ENCODE results near the gene GTF3C1. TPM values are rescaled to one million over a fixed set of nuclear protein-coding genes. Genes with fewer than 3 reads are reported as not detected.

The GTF3C1 gene
- total RNA-seq, 1 experiment from 2014 or later, result 97.5 TPM

DNA sequence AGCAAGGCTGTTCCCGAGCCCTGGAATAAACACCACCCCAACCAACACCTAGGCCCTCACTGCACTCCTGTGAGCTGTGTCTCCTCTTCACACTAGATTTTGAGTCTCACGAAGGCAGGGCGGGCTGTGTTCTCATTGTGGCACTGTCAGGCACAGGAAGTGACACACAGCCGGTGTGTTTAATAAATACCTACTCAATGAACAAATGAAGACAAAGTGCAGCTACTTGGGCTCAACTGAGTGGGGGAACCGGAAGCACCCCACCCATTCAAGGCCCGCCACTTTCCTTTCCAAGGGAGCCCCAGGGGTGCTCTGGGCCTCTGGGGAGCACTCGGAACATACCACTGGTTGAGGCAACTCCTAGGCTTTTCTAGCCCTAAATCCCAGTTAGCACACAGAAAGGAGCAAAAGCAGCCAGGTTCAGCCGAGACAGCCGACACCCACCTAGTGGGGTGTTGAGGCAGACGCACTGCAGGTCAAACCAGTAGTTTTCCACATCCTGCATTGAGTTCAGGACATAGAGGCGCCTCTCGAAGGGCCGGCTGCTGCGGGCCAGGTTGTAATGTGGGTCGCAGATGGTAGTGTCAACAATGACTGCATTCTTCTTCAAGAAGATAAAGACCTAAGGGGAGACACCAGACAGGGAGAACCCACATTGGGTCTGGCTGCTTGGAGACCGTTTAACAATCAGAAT lies 57.7 kb downstream of the GTF3C1 start:
- ChIA-PET CTCF (no interaction called here), POLR2A (ENCODE audit: unreplicated experiment) (no interaction called here)
- Histone ChIP-seq H3K4me3 (ENCODE audit: low read length) (no peak overlapping the region), H3K27me3 (ENCODE audit: low read length) (no peaks in the 10 kb centered on the region), H4K20me1 (ENCODE audit: low read length) (no peaks in the 10 kb centered on the region), H2AFZ (ENCODE audit: low read length) (no peak overlapping the region), H3K79me2 (ENCODE audit: low read length) (no peaks in the 10 kb centered on the region), H3K9me2 (replicated peaks; ENCODE audit: low read length) (no peaks in the 10 kb centered on the region), H3K36me3 (ENCODE audit: low read depth, low read length) (peaks cover 12% of the 10 kb centered on the region), H3K9ac (ENCODE audit: low read length) (no peak overlapping the region), H3K4me2 (ENCODE audit: low read length) (no peak overlapping the region), H3F3A (ENCODE audit: low read length, unreplicated experiment) (no peaks in the 10 kb centered on the region), H3K27ac (ENCODE audit: low read length) (no peak overlapping the region), H3K4me1 (ENCODE audit: insufficient read depth, low read length) (peaks cover 4% of the 10 kb centered on the region; the same call in 1 of the 2 replicates), H3K9me3 (ENCODE audit: low read length) (no peaks in the 10 kb centered on the region)
- no TSS peak for BruUV-seq (replicated peaks)
- DNase-seq (peak; percentile 9), ATAC-seq (no peak; the same call in 1 of the 2 replicates)
- intact Hi-C loops (cut with micrococcal nuclease), result no loop called here
- TF ChIP-seq EZH2phosphoT487 (IDR thresholded peaks at IDR 0.05; ENCODE audit: borderline replicate concordance, low read length) (no peak), EZH2 (IDR thresholded peaks at IDR 0.05; ENCODE audit: low read length, unreplicated experiment) (no peak)
- TF ChIP-seq, protein P1, sequence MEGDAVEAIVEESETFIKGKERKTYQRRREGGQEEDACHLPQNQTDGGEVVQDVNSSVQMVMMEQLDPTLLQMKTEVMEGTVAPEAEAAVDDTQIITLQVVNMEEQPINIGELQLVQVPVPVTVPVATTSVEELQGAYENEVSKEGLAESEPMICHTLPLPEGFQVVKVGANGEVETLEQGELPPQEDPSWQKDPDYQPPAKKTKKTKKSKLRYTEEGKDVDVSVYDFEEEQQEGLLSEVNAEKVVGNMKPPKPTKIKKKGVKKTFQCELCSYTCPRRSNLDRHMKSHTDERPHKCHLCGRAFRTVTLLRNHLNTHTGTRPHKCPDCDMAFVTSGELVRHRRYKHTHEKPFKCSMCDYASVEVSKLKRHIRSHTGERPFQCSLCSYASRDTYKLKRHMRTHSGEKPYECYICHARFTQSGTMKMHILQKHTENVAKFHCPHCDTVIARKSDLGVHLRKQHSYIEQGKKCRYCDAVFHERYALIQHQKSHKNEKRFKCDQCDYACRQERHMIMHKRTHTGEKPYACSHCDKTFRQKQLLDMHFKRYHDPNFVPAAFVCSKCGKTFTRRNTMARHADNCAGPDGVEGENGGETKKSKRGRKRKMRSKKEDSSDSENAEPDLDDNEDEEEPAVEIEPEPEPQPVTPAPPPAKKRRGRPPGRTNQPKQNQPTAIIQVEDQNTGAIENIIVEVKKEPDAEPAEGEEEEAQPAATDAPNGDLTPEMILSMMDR (conservative IDR thresholded peaks at IDR 0.05; ENCODE audit: low read depth, low read length), result no peak

DNA sequence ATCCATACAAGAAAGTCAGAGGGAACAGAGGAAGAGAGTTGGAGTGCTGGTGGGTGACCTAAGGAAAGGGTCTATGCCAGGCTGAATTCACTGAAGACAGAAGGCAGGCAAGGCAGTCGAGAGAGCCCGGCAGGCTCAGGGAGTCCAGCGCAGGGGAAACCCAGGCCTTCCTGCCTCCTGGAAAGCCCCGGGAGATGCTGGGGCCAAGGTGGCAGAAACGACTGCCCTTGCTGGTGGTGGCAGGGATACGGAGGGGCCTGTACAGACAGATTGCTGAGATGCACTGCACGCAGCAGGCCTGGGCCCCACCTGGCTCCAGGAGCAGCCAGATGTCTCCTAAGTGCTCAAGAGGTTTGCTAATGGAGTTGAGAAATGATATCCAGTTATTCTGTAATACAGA lies 59.8 kb downstream of the GTF3C1 start:
- H3K9ac ChIP-seq (ENCODE audit: low read length), result no peak overlapping the region
- H3K9me3 ChIP-seq (ENCODE audit: low read length), result no peaks in the 10 kb centered on the region
- BruUV-seq (replicated peaks), result no TSS peak
- H3K36me3 ChIP-seq (ENCODE audit: low read depth, low read length), result peaks cover 12% of the 10 kb centered on the region
- no peak for DNase-seq
- no peaks in the 10 kb centered on the region for H3K27me3 ChIP-seq (ENCODE audit: low read length)
- POLR2A ChIA-PET (ENCODE audit: unreplicated experiment), result no interaction called here
- no peak overlapping the region for H2AFZ ChIP-seq (ENCODE audit: low read length)
- H3K9me2 ChIP-seq (replicated peaks; ENCODE audit: low read length), result no peaks in the 10 kb centered on the region
- intact Hi-C loops (cut with micrococcal nuclease), result no loop called here
- H3F3A ChIP-seq (ENCODE audit: low read length, unreplicated experiment), result no peaks in the 10 kb centered on the region
- no peak for TF ChIP-seq EZH2phosphoT487 (IDR thresholded peaks at IDR 0.05; ENCODE audit: borderline replicate concordance, low read length)
- TF ChIP-seq, protein P1 (conservative IDR thresholded peaks at IDR 0.05; ENCODE audit: low read depth, low read length), result no peak
- TF ChIP-seq EZH2 (IDR thresholded peaks at IDR 0.05; ENCODE audit: low read length, unreplicated experiment), result no peak
- peaks cover 4% of the 10 kb centered on the region; the same call in 1 of the 2 replicates for H3K4me1 ChIP-seq (ENCODE audit: insufficient read depth, low read length)
- H4K20me1 ChIP-seq (ENCODE audit: low read length), result no peaks in the 10 kb centered on the region
- no peak for ATAC-seq
- CTCF ChIA-PET, result no interaction called here
- no peaks in the 10 kb centered on the region for H3K79me2 ChIP-seq (ENCODE audit: low read length)
- H3K27ac ChIP-seq (ENCODE audit: low read length), result no peak overlapping the region
- H3K4me2 ChIP-seq (ENCODE audit: low read length), result no peak overlapping the region
- H3K4me3 ChIP-seq (ENCODE audit: low read length), result no peak overlapping the region

DNA sequence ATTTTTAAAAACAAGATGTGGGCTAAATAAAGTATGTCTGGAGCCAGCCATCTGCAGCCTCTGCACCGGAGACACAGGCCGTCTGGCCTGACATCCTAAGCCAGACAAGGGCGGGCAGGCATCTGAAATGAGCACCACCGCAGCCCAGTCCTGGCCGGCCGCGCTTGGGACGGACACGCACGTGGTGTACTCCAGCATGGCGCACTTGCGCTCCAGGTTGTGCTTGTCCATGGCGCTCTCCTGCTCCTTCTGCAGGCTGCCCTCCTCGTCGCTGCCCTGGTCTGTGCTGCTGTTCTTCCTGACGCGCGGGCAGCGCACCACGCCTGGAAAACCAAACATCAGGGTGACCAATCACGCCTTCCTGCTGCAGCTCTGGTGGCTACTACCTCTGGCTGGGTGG lies 60.3 kb downstream of the GTF3C1 start:
- H3K4me2 ChIP-seq (ENCODE audit: low read length), result no peak overlapping the region
- POLR2A ChIA-PET (ENCODE audit: unreplicated experiment), result no interaction called here
- peaks cover 8% of the 10 kb centered on the region for H3K36me3 ChIP-seq (ENCODE audit: low read depth, low read length)
- H3K9me2 ChIP-seq (replicated peaks; ENCODE audit: low read length), result no peaks in the 10 kb centered on the region
- no peak overlapping the region for H3K9ac ChIP-seq (ENCODE audit: low read length)
- no peak for TF ChIP-seq EZH2 (IDR thresholded peaks at IDR 0.05; ENCODE audit: low read length, unreplicated experiment)
- TF ChIP-seq, protein P1 (conservative IDR thresholded peaks at IDR 0.05; ENCODE audit: low read depth, low read length), result no peak
- TF ChIP-seq EZH2phosphoT487 (IDR thresholded peaks at IDR 0.05; ENCODE audit: borderline replicate concordance, low read length), result no peak
- DNase-seq (no peak), ATAC-seq (no peak)
- CTCF ChIA-PET, result no interaction called here
- no peaks in the 10 kb centered on the region for H3K79me2 ChIP-seq (ENCODE audit: low read length)
- no peak overlapping the region for H3K27ac ChIP-seq (ENCODE audit: low read length)
- no peaks in the 10 kb centered on the region for H4K20me1 ChIP-seq (ENCODE audit: low read length)
- peaks cover 4% of the 10 kb centered on the region; the same call in 1 of the 2 replicates for H3K4me1 ChIP-seq (ENCODE audit: insufficient read depth, low read length)
- H3K9me3 ChIP-seq (ENCODE audit: low read length), result no peaks in the 10 kb centered on the region
- H3K27me3 ChIP-seq (ENCODE audit: low read length), result no peaks in the 10 kb centered on the region
- no peaks in the 10 kb centered on the region for H3F3A ChIP-seq (ENCODE audit: low read length, unreplicated experiment)
- intact Hi-C loops (cut with micrococcal nuclease), result no loop called here
- no peak overlapping the region for H2AFZ ChIP-seq (ENCODE audit: low read length)
- no TSS peak for BruUV-seq (replicated peaks)
- H3K4me3 ChIP-seq (ENCODE audit: low read length), result no peak overlapping the region
